LoVo (cell line): ENCODE data around the gene CYP26B1.

ENCODE experiments used
- DNase-seq: peaks from one replicate; pipeline ENCODE4 v3.0.0-alpha.2; 2016; ENCODE audit warnings: low spot score

The CYP26B1 gene

GRCh38 chr2:72082021-72082601 lies 65.6 kb downstream of the CYP26B1 start:
- DNase-seq = no peak

GRCh38 chr2:72081451-72081850 lies 66.2 kb downstream of the CYP26B1 start:
- DNase-seq = no peak

- DNase-seq = no peak
Observed at GRCh38 chr2:72080286-72081145, 67.1 kb downstream of the CYP26B1 start.
